ENCODE data around the gene TNFAIP8L3.

TNFAIP8L3 gene

DNA sequence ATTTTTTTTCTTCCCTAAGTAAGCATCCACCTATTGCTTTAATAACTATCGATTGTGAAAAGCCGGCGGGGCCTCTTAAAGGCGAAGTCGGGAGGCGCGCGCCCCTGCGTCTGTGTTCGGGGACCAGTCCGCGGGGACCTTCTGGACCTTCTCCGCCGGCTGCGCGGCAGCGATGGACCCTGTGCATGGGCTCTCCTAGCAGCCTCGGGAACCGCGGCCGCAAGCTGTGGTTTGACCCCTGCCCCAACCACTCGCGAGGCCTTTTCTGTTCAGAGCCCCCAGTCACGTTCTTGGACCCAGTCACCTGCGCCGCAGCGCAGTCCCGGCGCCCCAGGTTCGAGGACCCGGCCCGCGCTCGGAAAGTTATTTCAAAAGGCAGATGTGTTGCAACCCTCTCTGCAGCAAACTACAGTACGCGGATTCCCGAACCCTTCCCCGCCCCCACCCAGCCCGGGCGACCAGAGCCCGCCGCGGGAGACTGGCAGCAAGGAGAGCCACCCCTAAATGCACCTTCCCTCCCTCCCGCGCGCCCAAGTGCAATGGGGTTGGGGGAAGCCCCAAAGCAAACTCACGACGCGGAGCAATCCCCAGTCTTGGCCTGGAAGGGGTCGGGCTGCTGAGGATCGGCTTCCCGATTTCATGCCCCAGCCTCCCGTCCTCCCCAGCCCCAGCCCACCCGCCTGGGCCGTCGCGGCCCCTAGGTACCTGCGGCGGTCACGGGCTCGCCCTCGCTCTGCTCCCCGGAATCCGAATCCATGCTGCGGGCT is 684 bp downstream of the TNFAIP8L3 start:
- Histone ChIP-seq H3K27me3 (ENCODE audit: control insufficient read depth in 3 of 3, insufficient read depth in 3 of 3, low read depth in 1 of 3, low read length in 3 of 3) (peaks cover 18 to 92% (median 60%) of the 10 kb centered on the region in 3 experiments), H3K4me2 (ENCODE audit: insufficient read depth, low read length, poor library complexity, severe bottlenecking) (peak overlapping the region; percentile 92), H3K4ac (ENCODE audit: low read length) (no peak overlapping the region), H4K91ac (ENCODE audit: low read depth, low read length, poor library complexity) (no peak overlapping the region), H2BK5ac (ENCODE audit: low read length) (peak overlapping the region; percentile 72), H3K18ac (ENCODE audit: low read length) (peak overlapping the region; percentile 63), H4K8ac (ENCODE audit: low read depth, low read length) (no peak overlapping the region), H3K27ac (replicated peaks; ENCODE audit: low read length) (no peak overlapping the region), H2BK12ac (ENCODE audit: low read length) (no peak overlapping the region), H2BK15ac (ENCODE audit: low read length) (no peak overlapping the region), H2BK120ac (ENCODE audit: low read depth, low read length) (no peak overlapping the region), H2AK5ac (ENCODE audit: low read depth, low read length) (no peak overlapping the region), H3K9me3 (replicated peaks in 1 of 2; ENCODE audit: control insufficient read depth in 2 of 2, insufficient read depth in 1 of 2, low read depth in 1 of 2, low read length in 2 of 2) (no peaks in the 10 kb centered on the region), H3K14ac (ENCODE audit: low read length) (no peak overlapping the region), H3K79me1 (ENCODE audit: low read depth, low read length) (no peaks in the 10 kb centered on the region), H3K9ac (ENCODE audit: low read depth, low read length, poor library complexity) (peak overlapping the region; percentile 36), H3K4me1 (ENCODE audit: control insufficient read depth in 2 of 2, insufficient read depth in 1 of 2, low read depth in 1 of 2, low read length in 2 of 2) (peaks cover 4 to 5% of the 10 kb centered on the region in 2 donors), H3K23ac (ENCODE audit: low read depth, low read length, poor library complexity) (no peak overlapping the region), H2AFZ (ENCODE audit: low read length) (peak overlapping the region; percentile 86), H3K36me3 (replicated peaks in 1 of 2; ENCODE audit: control insufficient read depth in 2 of 2, insufficient read depth in 2 of 2, low read length in 2 of 2) (no peaks in the 10 kb centered on the region), H3K4me3 (ENCODE audit: low read length in 2 of 2) (peak overlapping the region; percentile 29 to 77)
- no CpG with 5 or more reads among the region's 65 CpGs for WGBS, 2 donors (ENCODE audit: extremely low coverage in 2 of 2, insufficient read length in 2 of 2, insufficient replicate concordance in 1 of 2)
- DNase-seq (ENCODE audit: low spot score), result no peak

DNA sequence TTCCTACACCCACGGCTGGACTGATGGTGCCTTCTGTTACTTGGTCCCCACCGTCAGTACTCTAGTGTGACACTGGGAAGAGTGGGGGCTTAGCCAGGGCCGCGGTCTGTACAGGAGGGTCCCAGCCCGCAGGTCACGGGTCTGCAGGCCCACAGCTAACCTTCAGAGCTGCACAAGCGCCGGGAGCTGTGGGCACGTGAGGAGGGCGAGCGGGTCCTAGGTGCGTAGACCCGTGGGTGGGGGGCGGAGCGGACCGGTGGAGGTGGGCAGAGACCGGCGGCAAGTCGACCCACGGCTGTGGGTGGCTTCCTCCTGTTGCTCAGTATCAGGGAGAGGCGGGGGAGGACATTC is 1.2 kb downstream of the TNFAIP8L3 start:
- H3K27me3 ChIP-seq (ENCODE audit: control insufficient read depth in 3 of 3, insufficient read depth in 3 of 3, low read depth in 1 of 3, low read length in 3 of 3), result peaks cover 18 to 93% (median 60%) of the 10 kb centered on the region in 3 experiments
- H3K14ac ChIP-seq (ENCODE audit: low read length), result no peak overlapping the region
- no peak overlapping the region for H3K4me3 ChIP-seq (ENCODE audit: low read length in 2 of 2)
- H3K4me2 ChIP-seq (ENCODE audit: insufficient read depth, low read length, poor library complexity, severe bottlenecking), result peak overlapping the region; percentile 92
- H3K9me3 ChIP-seq (replicated peaks in 1 of 2; ENCODE audit: control insufficient read depth in 2 of 2, insufficient read depth in 1 of 2, low read depth in 1 of 2, low read length in 2 of 2), result no peaks in the 10 kb centered on the region
- peak overlapping the region; percentile 86 for H2AFZ ChIP-seq (ENCODE audit: low read length)
- H2BK12ac ChIP-seq (ENCODE audit: low read length), result no peak overlapping the region
- no peak overlapping the region for H3K9ac ChIP-seq (ENCODE audit: low read depth, low read length, poor library complexity)
- no peak for DNase-seq (ENCODE audit: low spot score)
- peaks cover 3 to 5% of the 10 kb centered on the region in 2 donors for H3K4me1 ChIP-seq (ENCODE audit: control insufficient read depth in 2 of 2, insufficient read depth in 1 of 2, low read depth in 1 of 2, low read length in 2 of 2)
- H3K79me1 ChIP-seq (ENCODE audit: low read depth, low read length), result no peaks in the 10 kb centered on the region
- WGBS, 2 donors (ENCODE audit: extremely low coverage in 2 of 2, insufficient read length in 2 of 2, insufficient replicate concordance in 1 of 2), result no CpG with 5 or more reads among the region's 21 CpGs
- no peak overlapping the region for H2BK15ac ChIP-seq (ENCODE audit: low read length)
- H2AK5ac ChIP-seq (ENCODE audit: low read depth, low read length), result peak overlapping the region; percentile 33
- H4K91ac ChIP-seq (ENCODE audit: low read depth, low read length, poor library complexity), result no peak overlapping the region
- H2BK5ac ChIP-seq (ENCODE audit: low read length), result peak overlapping the region; percentile 72
- H4K8ac ChIP-seq (ENCODE audit: low read depth, low read length), result no peak overlapping the region
- H3K36me3 ChIP-seq (replicated peaks in 1 of 2; ENCODE audit: control insufficient read depth in 2 of 2, insufficient read depth in 2 of 2, low read length in 2 of 2), result no peaks in the 10 kb centered on the region
- no peak overlapping the region for H3K27ac ChIP-seq (replicated peaks; ENCODE audit: low read length)
- peak overlapping the region; percentile 66 for H3K18ac ChIP-seq (ENCODE audit: low read length)
- H2BK120ac ChIP-seq (ENCODE audit: low read depth, low read length), result no peak overlapping the region
- H3K4ac ChIP-seq (ENCODE audit: low read length), result no peak overlapping the region
- peak overlapping the region; percentile 36 for H3K23ac ChIP-seq (ENCODE audit: low read depth, low read length, poor library complexity)

DNA sequence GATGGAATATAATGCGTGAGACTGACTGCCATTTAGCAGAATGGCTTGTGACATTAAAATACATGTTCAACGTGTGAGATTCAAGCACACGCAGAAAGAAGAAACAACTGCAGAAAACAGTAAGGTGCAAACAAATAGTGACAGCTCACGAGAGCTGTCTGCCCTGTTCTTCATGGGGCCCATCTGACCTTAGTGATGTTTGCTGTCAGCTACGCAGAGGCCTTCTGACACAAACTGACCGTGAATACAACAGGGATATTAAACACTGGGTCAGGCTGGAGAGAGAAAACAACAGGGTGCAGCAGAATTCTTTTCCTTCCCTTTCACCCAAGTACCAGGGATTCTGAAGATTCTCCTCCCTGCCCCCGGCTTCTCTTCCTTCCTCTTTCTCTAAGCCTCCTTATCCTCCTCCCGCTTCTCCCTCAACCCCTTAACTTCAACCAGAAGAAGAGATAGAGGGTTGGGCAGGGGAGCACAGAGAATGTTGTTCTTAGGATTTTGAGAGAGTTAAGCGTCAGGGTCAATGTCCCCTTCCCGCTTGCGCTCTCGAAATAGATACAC is 2.1 kb downstream of the TNFAIP8L3 start:
- Histone ChIP-seq H3K4me1 (ENCODE audit: control insufficient read depth in 2 of 2, insufficient read depth in 1 of 2, low read depth in 1 of 2, low read length in 2 of 2) (peaks cover 3 to 5% of the 10 kb centered on the region in 2 donors), H3K4me2 (ENCODE audit: insufficient read depth, low read length, poor library complexity, severe bottlenecking) (no peak overlapping the region), H4K91ac (ENCODE audit: low read depth, low read length, poor library complexity) (no peak overlapping the region), H4K8ac (ENCODE audit: low read depth, low read length) (no peak overlapping the region), H3K14ac (ENCODE audit: low read length) (no peak overlapping the region), H3K27me3 (ENCODE audit: control insufficient read depth in 3 of 3, insufficient read depth in 3 of 3, low read depth in 1 of 3, low read length in 3 of 3) (peaks cover 18 to 88% (median 60%) of the 10 kb centered on the region in 3 experiments), H2BK5ac (ENCODE audit: low read length) (no peak overlapping the region), H3K4me3 (ENCODE audit: low read length in 2 of 2) (no peak overlapping the region), H3K9ac (ENCODE audit: low read depth, low read length, poor library complexity) (no peak overlapping the region), H3K27ac (replicated peaks; ENCODE audit: low read length) (no peak overlapping the region), H3K79me1 (ENCODE audit: low read depth, low read length) (no peaks in the 10 kb centered on the region), H2BK15ac (ENCODE audit: low read length) (no peak overlapping the region), H2BK12ac (ENCODE audit: low read length) (no peak overlapping the region), H2AK5ac (ENCODE audit: low read depth, low read length) (no peak overlapping the region), H3K36me3 (replicated peaks in 1 of 2; ENCODE audit: control insufficient read depth in 2 of 2, insufficient read depth in 2 of 2, low read length in 2 of 2) (no peaks in the 10 kb centered on the region), H3K23ac (ENCODE audit: low read depth, low read length, poor library complexity) (no peak overlapping the region), H2BK120ac (ENCODE audit: low read depth, low read length) (no peak overlapping the region), H2AFZ (ENCODE audit: low read length) (no peak overlapping the region), H3K4ac (ENCODE audit: low read length) (no peak overlapping the region), H3K18ac (ENCODE audit: low read length) (no peak overlapping the region), H3K9me3 (replicated peaks in 1 of 2; ENCODE audit: control insufficient read depth in 2 of 2, insufficient read depth in 1 of 2, low read depth in 1 of 2, low read length in 2 of 2) (no peaks in the 10 kb centered on the region)
- no CpG with 5 or more reads among the region's 12 CpGs for WGBS, 2 donors (ENCODE audit: extremely low coverage in 2 of 2, insufficient read length in 2 of 2, insufficient replicate concordance in 1 of 2)
- DNase-seq (ENCODE audit: low spot score), result no peak

DNA sequence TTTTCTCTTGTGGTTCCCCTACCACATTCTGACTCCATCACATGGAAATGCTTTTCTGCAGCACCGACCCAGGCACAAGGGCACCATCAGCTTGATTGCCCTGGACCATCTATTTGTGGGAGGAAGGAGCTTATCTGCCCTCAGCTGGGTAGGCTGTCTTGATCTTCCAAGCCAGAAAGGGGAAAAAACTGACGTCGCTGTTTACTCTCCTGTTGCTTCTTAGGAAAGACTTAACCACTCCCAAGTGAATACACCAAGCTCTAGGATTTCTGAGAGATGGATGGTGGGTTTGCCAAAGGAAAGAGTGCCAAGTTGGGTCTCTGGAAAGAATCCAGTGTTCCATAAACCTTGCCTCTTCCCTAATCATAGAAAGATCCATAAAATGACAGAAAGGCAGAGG is 4.0 kb downstream of the TNFAIP8L3 start:
- Histone ChIP-seq H3K9me3 (replicated peaks in 1 of 2; ENCODE audit: control insufficient read depth in 2 of 2, insufficient read depth in 1 of 2, low read depth in 1 of 2, low read length in 2 of 2) (no peaks in the 10 kb centered on the region), H3K79me1 (ENCODE audit: low read depth, low read length) (no peaks in the 10 kb centered on the region), H3K36me3 (replicated peaks in 1 of 2; ENCODE audit: control insufficient read depth in 2 of 2, insufficient read depth in 2 of 2, low read length in 2 of 2) (no peaks in the 10 kb centered on the region), H2BK15ac (ENCODE audit: low read length) (no peak overlapping the region), H4K8ac (ENCODE audit: low read depth, low read length) (no peak overlapping the region), H3K27ac (replicated peaks; ENCODE audit: low read length) (no peak overlapping the region), H3K4ac (ENCODE audit: low read length) (no peak overlapping the region), H2AFZ (ENCODE audit: low read length) (no peak overlapping the region), H2BK5ac (ENCODE audit: low read length) (no peak overlapping the region), H3K14ac (ENCODE audit: low read length) (no peak overlapping the region), H2AK5ac (ENCODE audit: low read depth, low read length) (no peak overlapping the region), H2BK12ac (ENCODE audit: low read length) (no peak overlapping the region), H3K9ac (ENCODE audit: low read depth, low read length, poor library complexity) (no peak overlapping the region), H3K18ac (ENCODE audit: low read length) (no peak overlapping the region), H2BK120ac (ENCODE audit: low read depth, low read length) (no peak overlapping the region), H3K4me1 (ENCODE audit: control insufficient read depth in 2 of 2, insufficient read depth in 1 of 2, low read depth in 1 of 2, low read length in 2 of 2) (peaks cover 5% of the 10 kb centered on the region in 2 donors), H3K4me3 (ENCODE audit: low read length in 2 of 2) (no peak overlapping the region), H3K27me3 (ENCODE audit: control insufficient read depth in 3 of 3, insufficient read depth in 3 of 3, low read depth in 1 of 3, low read length in 3 of 3) (peaks cover 18 to 74% (median 55%) of the 10 kb centered on the region in 3 experiments), H3K4me2 (ENCODE audit: insufficient read depth, low read length, poor library complexity, severe bottlenecking) (no peak overlapping the region), H3K23ac (ENCODE audit: low read depth, low read length, poor library complexity) (no peak overlapping the region), H4K91ac (ENCODE audit: low read depth, low read length, poor library complexity) (no peak overlapping the region)
- DNase-seq (ENCODE audit: low spot score), result no peak
- WGBS, 2 donors (ENCODE audit: extremely low coverage in 2 of 2, insufficient read length in 2 of 2, insufficient replicate concordance in 1 of 2), result no CpG with 5 or more reads among the region's 3 CpGs

Data from neuronal stem cell (in vitro differentiated cells).